SK-N-SH treated with all-trans-retinoic acid at 6 μM for 48 hours (cell line): ENCODE data around the gene BPNT1.

ENCODE experiments used
- ARNTL ChIP-seq: fragments of 450-650 bp; formaldehyde crosslinking; IDR thresholded peaks from 2 replicates; pipeline ENCODE4 v1.5.0; 2020; ENCODE audit warnings: low read depth, mild to moderate bottlenecking, moderate library complexity, borderline replicate concordance
- BACH2 ChIP-seq: fragments of 250-450 bp; sonication (Bioruptor Pico); IDR thresholded peaks from 2 replicates; pipeline ENCODE4 v1.9.0; 2021; ENCODE audit warnings: mild to moderate bottlenecking, borderline replicate concordance
- CREB5 ChIP-seq: fragments of 250-450 bp; sonication (Bioruptor Pico); IDR thresholded peaks from 2 replicates; pipeline ENCODE4 v1.5.1; 2020; ENCODE audit warnings: low read depth, mild to moderate bottlenecking, moderate library complexity
- CSDC2 ChIP-seq: fragments of 250-450 bp; sonication (Bioruptor Pico); IDR thresholded peaks from 2 replicates; pipeline ENCODE4 v1.5.0; 2020; ENCODE audit warnings: mild to moderate bottlenecking, moderate library complexity
- CSRNP3 ChIP-seq: fragments of 250-450 bp; sonication (Bioruptor Pico); IDR thresholded peaks from 2 replicates; pipeline ENCODE4 v1.5.1; 2021; ENCODE audit warnings: mild to moderate bottlenecking, moderate library complexity
- GLIS3 ChIP-seq: fragments of 250-450 bp; sonication (Bioruptor Pico); IDR thresholded peaks from 2 replicates; pipeline ENCODE4 v1.5.0; 2020; ENCODE audit warnings: mild to moderate bottlenecking, moderate library complexity
- ISL1 ChIP-seq: fragments of 250-450 bp; sonication (Bioruptor Pico); IDR thresholded peaks from 2 replicates; pipeline ENCODE4 v2.1.2; 2022; ENCODE audit warnings: mild to moderate bottlenecking, moderate library complexity
- RARB ChIP-seq: fragments of 250-450 bp; sonication (Bioruptor Pico); IDR thresholded peaks from 2 replicates; pipeline ENCODE4 v1.8.0; 2021; ENCODE audit warnings: mild to moderate bottlenecking, moderate library complexity
- TCF4 ChIP-seq: fragments of 250-450 bp; sonication (Bioruptor Pico); IDR thresholded peaks from 2 replicates; pipeline ENCODE4 v1.8.0; 2021; ENCODE audit warnings: mild to moderate bottlenecking, moderate library complexity, borderline replicate concordance
- ZC3H10 ChIP-seq: fragments of 250-450 bp; sonication (Bioruptor Pico); IDR thresholded peaks from 2 replicates; pipeline ENCODE4 v1.5.1; 2021; ENCODE audit warnings: mild to moderate bottlenecking, moderate library complexity
- ZFP3 ChIP-seq: fragments of 250-450 bp; sonication (Bioruptor Pico); IDR thresholded peaks from 2 replicates; pipeline ENCODE4 v1.5.0; 2020; ENCODE audit warnings: mild to moderate bottlenecking, moderate library complexity
- ZNF8 ChIP-seq: fragments of 450-650 bp; formaldehyde crosslinking; IDR thresholded peaks from 2 replicates; pipeline ENCODE4 v1.5.0; 2020; ENCODE audit warnings: mild to moderate bottlenecking, moderate library complexity
- TF ChIP-seq, protein P1 (sequence below): fragments of 250-450 bp; sonication (Bioruptor Pico); IDR thresholded peaks from 2 replicates; pipeline ENCODE4 v1.8.0; 2020; ENCODE audit warnings: mild to moderate bottlenecking, moderate library complexity, borderline replicate concordance
- TF ChIP-seq, protein P2 (sequence below): fragments of 250-450 bp; sonication (Bioruptor Pico); IDR thresholded peaks from 2 replicates; pipeline ENCODE4 v1.8.0; 2021; ENCODE audit warnings: low read depth, mild to moderate bottlenecking, moderate library complexity, borderline replicate concordance

- no peak for TF ChIP-seq CSRNP3 (CRISPR knock-in tag)
- TF ChIP-seq, protein P1, sequence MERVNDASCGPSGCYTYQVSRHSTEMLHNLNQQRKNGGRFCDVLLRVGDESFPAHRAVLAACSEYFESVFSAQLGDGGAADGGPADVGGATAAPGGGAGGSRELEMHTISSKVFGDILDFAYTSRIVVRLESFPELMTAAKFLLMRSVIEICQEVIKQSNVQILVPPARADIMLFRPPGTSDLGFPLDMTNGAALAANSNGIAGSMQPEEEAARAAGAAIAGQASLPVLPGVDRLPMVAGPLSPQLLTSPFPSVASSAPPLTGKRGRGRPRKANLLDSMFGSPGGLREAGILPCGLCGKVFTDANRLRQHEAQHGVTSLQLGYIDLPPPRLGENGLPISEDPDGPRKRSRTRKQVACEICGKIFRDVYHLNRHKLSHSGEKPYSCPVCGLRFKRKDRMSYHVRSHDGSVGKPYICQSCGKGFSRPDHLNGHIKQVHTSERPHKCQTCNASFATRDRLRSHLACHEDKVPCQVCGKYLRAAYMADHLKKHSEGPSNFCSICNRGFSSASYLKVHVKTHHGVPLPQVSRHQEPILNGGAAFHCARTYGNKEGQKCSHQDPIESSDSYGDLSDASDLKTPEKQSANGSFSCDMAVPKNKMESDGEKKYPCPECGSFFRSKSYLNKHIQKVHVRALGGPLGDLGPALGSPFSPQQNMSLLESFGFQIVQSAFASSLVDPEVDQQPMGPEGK (CRISPR knock-in tag): no peak
- no peak for TF ChIP-seq TCF4 (CRISPR knock-in tag)
- TF ChIP-seq ZNF8 (CRISPR knock-in tag): no peak
- TF ChIP-seq, protein P2, sequence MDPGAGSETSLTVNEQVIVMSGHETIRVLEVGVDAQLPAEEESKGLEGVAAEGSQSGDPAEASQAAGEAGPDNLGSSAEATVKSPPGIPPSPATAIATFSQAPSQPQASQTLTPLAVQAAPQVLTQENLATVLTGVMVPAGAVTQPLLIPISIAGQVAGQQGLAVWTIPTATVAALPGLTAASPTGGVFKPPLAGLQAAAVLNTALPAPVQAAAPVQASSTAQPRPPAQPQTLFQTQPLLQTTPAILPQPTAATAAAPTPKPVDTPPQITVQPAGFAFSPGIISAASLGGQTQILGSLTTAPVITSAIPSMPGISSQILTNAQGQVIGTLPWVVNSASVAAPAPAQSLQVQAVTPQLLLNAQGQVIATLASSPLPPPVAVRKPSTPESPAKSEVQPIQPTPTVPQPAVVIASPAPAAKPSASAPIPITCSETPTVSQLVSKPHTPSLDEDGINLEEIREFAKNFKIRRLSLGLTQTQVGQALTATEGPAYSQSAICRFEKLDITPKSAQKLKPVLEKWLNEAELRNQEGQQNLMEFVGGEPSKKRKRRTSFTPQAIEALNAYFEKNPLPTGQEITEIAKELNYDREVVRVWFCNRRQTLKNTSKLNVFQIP (CRISPR knock-in tag): no peak
- TF ChIP-seq ARNTL: no peak
- no peak for TF ChIP-seq ZFP3 (CRISPR knock-in tag)
- no peak for TF ChIP-seq RARB (CRISPR knock-in tag)
- TF ChIP-seq ISL1 (CRISPR knock-in tag): no peak
- no peak for TF ChIP-seq CREB5 (CRISPR knock-in tag)
- no peak for TF ChIP-seq CSDC2
- TF ChIP-seq BACH2 (CRISPR knock-in tag): no peak
- TF ChIP-seq ZC3H10: no peak
- no peak for TF ChIP-seq GLIS3 (CRISPR knock-in tag)
Observed at GRCh38 chr1:220013497-220013896, 76.1 kb downstream of the BPNT1 start.
